Measurements from ENCODE around the gene RABGAP1L. TPM values are rescaled to one million over a fixed set of nuclear protein-coding genes. Genes with fewer than 3 reads are reported as not detected.
"Not testable (repeated sequence)": the region's sequence is repeated elsewhere in the genome, so short reads cannot be mapped to it uniquely, and the experiment has no call there.

RABGAP1L gene
- total RNA-seq, 1 donor from 2014 or later: 46.0 TPM

GRCh38 chr1:174314433-174314832 is 155.1 kb downstream of the RABGAP1L start:
- H3K27me3 Mint-ChIP-seq (ENCODE audit: insufficient read depth, low read depth): no peaks in the 10 kb centered on the region
- no peak overlapping the region for H3K4me3 ChIP-seq
- peaks cover 28% of the 10 kb centered on the region for H3K9me3 Mint-ChIP-seq
- no peaks in the 10 kb centered on the region for H3K79me2 ChIP-seq (ENCODE audit: low read depth)
- H3K27me3 ChIP-seq: no peaks in the 10 kb centered on the region
- H3K36me3 ChIP-seq: no peaks in the 10 kb centered on the region
- no peaks in the 10 kb centered on the region for H4K20me1 ChIP-seq (ENCODE audit: low read depth)
- peaks cover 13% of the 10 kb centered on the region for H3K9me3 ChIP-seq (ENCODE audit: low read depth)
- no peak overlapping the region for H3K4me3 Mint-ChIP-seq
- H3K9ac ChIP-seq: no peak overlapping the region
- peaks cover 2% of the 10 kb centered on the region for H3K36me3 Mint-ChIP-seq
- H3K4me2 ChIP-seq: no peak overlapping the region
- TF ChIP-seq CTCF (IDR thresholded peaks at IDR 0.05) (no peak), EZH2 (IDR thresholded peaks at IDR 0.05) (no peak), EZH2phosphoT487 (IDR thresholded peaks at IDR 0.05) (no peak)
- H3K4me1 ChIP-seq: no peaks in the 10 kb centered on the region
- H2AFZ ChIP-seq (replicated peaks): no peak overlapping the region
- H3K27ac Mint-ChIP-seq: no peak overlapping the region
- no peak for DNase-seq (ENCODE audit: low spot score)
- no peaks in the 10 kb centered on the region for H3F3A ChIP-seq (ENCODE audit: low read depth)
- no peak overlapping the region for H3K27ac ChIP-seq
- H3K4me1 Mint-ChIP-seq: no peaks in the 10 kb centered on the region

DNA sequence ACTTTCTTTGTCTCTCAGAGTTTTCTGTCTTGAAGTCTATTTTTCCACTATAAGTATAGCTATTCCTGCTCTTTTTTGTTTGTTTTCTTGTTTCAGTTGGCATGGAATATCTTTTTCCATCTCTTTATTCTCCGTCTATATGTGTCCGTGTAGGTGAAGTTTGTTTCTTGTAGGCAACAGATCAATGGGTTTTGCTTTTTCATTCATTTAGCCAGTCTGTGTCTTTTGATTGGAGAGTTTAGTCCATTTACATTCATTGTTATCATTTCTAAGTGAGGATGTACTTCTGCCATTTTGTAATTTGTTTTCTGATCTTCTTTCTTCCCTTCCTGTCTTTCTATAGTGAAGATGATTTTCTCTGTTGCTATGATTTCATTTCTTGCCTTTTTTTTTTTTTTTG is 155.9 kb downstream of the RABGAP1L start:
- Histone ChIP-seq H3K9ac (no peak overlapping the region), H3K36me3 (no peaks in the 10 kb centered on the region), H3K4me1 (no peaks in the 10 kb centered on the region), H3K4me3 (no peak overlapping the region), H2AFZ (replicated peaks) (no peak overlapping the region), H4K20me1 (ENCODE audit: low read depth) (no peaks in the 10 kb centered on the region), H3K79me2 (ENCODE audit: low read depth) (no peaks in the 10 kb centered on the region), H3F3A (ENCODE audit: low read depth) (no peaks in the 10 kb centered on the region), H3K9me3 (ENCODE audit: low read depth) (peaks cover 9% of the 10 kb centered on the region), H3K27me3 (no peaks in the 10 kb centered on the region), H3K27ac (no peak overlapping the region), H3K4me2 (no peak overlapping the region)
- Mint-ChIP-seq H3K4me3 (no peak overlapping the region), H3K9me3 (peaks cover 29% of the 10 kb centered on the region), H3K36me3 (peaks cover 4% of the 10 kb centered on the region), H3K27ac (no peak overlapping the region), H3K27me3 (ENCODE audit: insufficient read depth, low read depth) (no peaks in the 10 kb centered on the region), H3K4me1 (no peaks in the 10 kb centered on the region)
- no peak for DNase-seq (ENCODE audit: low spot score)
- TF ChIP-seq EZH2phosphoT487 (IDR thresholded peaks at IDR 0.05) (no peak), EZH2 (IDR thresholded peaks at IDR 0.05) (no peak), CTCF (IDR thresholded peaks at IDR 0.05) (no peak)

- not testable (repeated sequence) for H3K36me3 ChIP-seq; H3K27ac ChIP-seq; H3K4me3 Mint-ChIP-seq; H3K27ac Mint-ChIP-seq; H3K9ac ChIP-seq; H3K36me3 Mint-ChIP-seq; H3K79me2 ChIP-seq (ENCODE audit: low read depth); H3K4me1 Mint-ChIP-seq; H3K9me3 ChIP-seq (ENCODE audit: low read depth); H4K20me1 ChIP-seq (ENCODE audit: low read depth); H3K4me2 ChIP-seq; H3F3A ChIP-seq (ENCODE audit: low read depth); H3K4me1 ChIP-seq; H2AFZ ChIP-seq (replicated peaks); H3K27me3 Mint-ChIP-seq (ENCODE audit: insufficient read depth, low read depth); H3K4me3 ChIP-seq; H3K27me3 ChIP-seq; DNase-seq (ENCODE audit: low spot score)
- peaks cover 14% of the 10 kb centered on the region for H3K9me3 Mint-ChIP-seq
These were observed 161.6 kb downstream of the RABGAP1L start for GRCh38 chr1:174320897-174321296.

DNA sequence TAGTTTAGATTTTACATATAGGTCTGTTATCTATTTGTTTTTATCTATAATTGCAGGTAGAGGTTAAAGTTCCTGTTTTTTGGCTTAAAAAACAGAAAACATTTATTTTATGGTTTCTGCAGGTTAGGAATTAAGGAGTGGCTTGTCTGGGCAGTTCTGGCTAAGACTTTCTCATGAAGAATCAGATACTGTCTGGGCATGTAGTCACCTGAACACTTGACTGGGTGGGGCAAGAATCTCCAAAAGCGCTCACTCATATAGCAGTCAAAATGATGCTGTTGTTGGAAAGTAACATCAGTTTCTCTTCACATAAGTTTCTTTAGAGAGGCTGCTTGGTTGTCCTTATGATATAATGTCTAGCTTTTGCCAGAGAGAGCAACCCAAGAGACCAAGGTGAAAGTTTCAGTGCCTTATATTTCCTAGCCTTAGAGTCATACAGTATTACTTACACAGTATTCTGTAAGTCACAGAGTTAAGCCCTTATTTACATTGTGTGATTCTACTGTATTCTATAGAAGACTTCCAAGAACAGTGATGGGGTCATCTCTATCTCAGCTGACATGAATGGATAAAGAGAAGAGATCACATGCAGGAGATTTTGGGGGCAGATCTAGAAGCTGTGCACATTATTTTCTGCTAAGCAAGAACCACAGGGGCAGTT is 163.0 kb downstream of the RABGAP1L start:
- no peaks in the 10 kb centered on the region for H3K4me1 Mint-ChIP-seq
- H3K27me3 Mint-ChIP-seq (ENCODE audit: insufficient read depth, low read depth): no peaks in the 10 kb centered on the region
- Histone ChIP-seq H2AFZ (replicated peaks) (no peak overlapping the region), H3K4me2 (no peak overlapping the region), H3K4me1 (no peaks in the 10 kb centered on the region), H3K4me3 (no peak overlapping the region), H3K36me3 (no peaks in the 10 kb centered on the region), H3K27ac (no peak overlapping the region), H3K9ac (no peak overlapping the region), H3K27me3 (no peaks in the 10 kb centered on the region), H3K79me2 (ENCODE audit: low read depth) (no peaks in the 10 kb centered on the region), H4K20me1 (ENCODE audit: low read depth) (no peaks in the 10 kb centered on the region), H3F3A (ENCODE audit: low read depth) (no peaks in the 10 kb centered on the region), H3K9me3 (ENCODE audit: low read depth) (peaks cover 10% of the 10 kb centered on the region)
- H3K36me3 Mint-ChIP-seq: peaks cover 9% of the 10 kb centered on the region
- no peak for DNase-seq (ENCODE audit: low spot score)
- peaks cover 25% of the 10 kb centered on the region for H3K9me3 Mint-ChIP-seq
- H3K4me3 Mint-ChIP-seq: no peak overlapping the region
- no peak overlapping the region for H3K27ac Mint-ChIP-seq
- TF ChIP-seq EZH2 (IDR thresholded peaks at IDR 0.05) (no peak), EZH2phosphoT487 (IDR thresholded peaks at IDR 0.05) (no peak), CTCF (IDR thresholded peaks at IDR 0.05) (no peak)
